PC-9 (cell line): ENCODE results near the gene CLUH. TPM values are rescaled to one million over a fixed set of nuclear protein-coding genes. Genes with fewer than 3 reads are reported as not detected.
"Not testable (repeated sequence)": the region's sequence is repeated elsewhere in the genome, so short reads cannot be mapped to it uniquely, and the experiment has no call there.

Source experiments
- BruUV-seq: library from RNA; stranded (reverse); fragments of 400-500 nt; replicated peaks from 2 replicates; lab custom pipeline; 2021; lab: Mats Ljungman, UMichigan
- CTCF ChIA-PET: fragments of 300-600 bp; sonication (Branson Sonifier 250); formaldehyde crosslinking; loops from one replicate; lab custom pipeline; 2022; ENCODE audit warnings: antibody characterized with exemption; lab: Charles Lee
- POLR2A ChIA-PET: fragments of 300-600 bp; sonication (Branson Sonifier 250); formaldehyde crosslinking; loops from one replicate; lab custom pipeline; 2022; ENCODE audit warnings: antibody characterized with exemption; ENCODE audit not compliant: unreplicated experiment; lab: Charles Lee
- DNase-seq, 2 experiments: peaks; one replicate each; pipeline versions ENCODE4 v3.0.0 to v3.0.0-alpha.2; 2015 to 2022; ENCODE audit warnings: mixed read lengths in 1 of 2
- H2AFZ ChIP-seq: fragments of 200-600 bp; sonication (generic); 2 replicates; pipeline ENCODE4 v1.8.1; 2017; ENCODE audit warnings: antibody characterized with exemption
- H3F3A ChIP-seq: fragments of 200-600 bp; sonication (generic); 2 replicates; pipeline ENCODE4 v1.8.1; 2017; ENCODE audit warnings: antibody characterized with exemption, mild to moderate bottlenecking, low read depth; ENCODE audit not compliant: insufficient read depth
- H3K27ac ChIP-seq: fragments of 200-600 bp; sonication (generic); 2 replicates; pipeline ENCODE4 v1.6.1; 2016; ENCODE audit warnings: mixed run types
- H3K27me3 ChIP-seq: fragments of 200-600 bp; sonication (generic); 2 replicates; pipeline ENCODE4 v1.6.1; 2016; ENCODE audit warnings: low read depth, mixed run types; ENCODE audit not compliant: insufficient read depth
- H3K36me3 ChIP-seq: fragments of 200-600 bp; sonication (generic); 2 replicates; pipeline ENCODE4 v1.6.1; 2016; ENCODE audit warnings: low read depth, mixed run types
- H3K4me1 ChIP-seq: fragments of 200-600 bp; sonication (generic); replicated peaks from 2 replicates; pipeline ENCODE4 v1.6.1; 2016; ENCODE audit warnings: mixed run types; ENCODE audit not compliant: insufficient read depth
- H3K4me2 ChIP-seq: fragments of 200-600 bp; sonication (generic); 2 replicates; pipeline ENCODE4 v1.6.1; 2017; ENCODE audit warnings: mixed run types
- H3K4me3 ChIP-seq: fragments of 200-600 bp; sonication (generic); 2 replicates; pipeline ENCODE4 v1.6.1; 2016; ENCODE audit warnings: mixed run types
- H3K79me2 ChIP-seq: fragments of 200-600 bp; sonication (generic); 2 replicates; pipeline ENCODE4 v1.6.1; 2017; ENCODE audit warnings: low read depth, mixed run types
- H3K9me2 ChIP-seq: fragments of 200-600 bp; sonication (generic); 2 replicates; pipeline ENCODE4 v1.8.1; 2017; ENCODE audit warnings: mild to moderate bottlenecking; ENCODE audit not compliant: insufficient read depth
- H3K9me3 ChIP-seq: fragments of 200-600 bp; sonication (generic); 2 replicates; pipeline ENCODE4 v1.8.1; 2016; ENCODE audit warnings: low read depth; ENCODE audit not compliant: insufficient read depth
- H4K20me1 ChIP-seq: fragments of 200-600 bp; sonication (generic); 2 replicates; pipeline ENCODE4 v1.8.1; 2017; ENCODE audit not compliant: insufficient read depth
- EZH2 ChIP-seq: fragments of 200-600 bp; sonication (generic); IDR thresholded peaks from 2 replicates; pipeline ENCODE4 v1.8.0; 2017; ENCODE audit warnings: antibody characterized with exemption, low read depth
- intact Hi-C: fragments of 100-400 bp; cut with micrococcal nuclease; formaldehyde crosslinking; loops from one replicate; pipeline ENCODE4 v1.10.0; 2022; ENCODE audit not compliant: unreplicated experiment
- total RNA-seq: library from RNA; stranded (reverse); gene quantifications from 2 replicates; pipeline ENCODE4 v1.2.3, GENCODE V29; 2021
- TF ChIP-seq, protein P1 (sequence below): fragments of 200-600 bp; sonication (generic); conservative IDR thresholded peaks from 2 replicates; pipeline ENCODE4 v1.6.1; 2017; ENCODE audit warnings: mixed run types, antibody characterized with exemption, mild to moderate bottlenecking, moderate library complexity

CLUH gene
- total RNA-seq, 1 experiment from 2014 or later: 142 TPM

DNA sequence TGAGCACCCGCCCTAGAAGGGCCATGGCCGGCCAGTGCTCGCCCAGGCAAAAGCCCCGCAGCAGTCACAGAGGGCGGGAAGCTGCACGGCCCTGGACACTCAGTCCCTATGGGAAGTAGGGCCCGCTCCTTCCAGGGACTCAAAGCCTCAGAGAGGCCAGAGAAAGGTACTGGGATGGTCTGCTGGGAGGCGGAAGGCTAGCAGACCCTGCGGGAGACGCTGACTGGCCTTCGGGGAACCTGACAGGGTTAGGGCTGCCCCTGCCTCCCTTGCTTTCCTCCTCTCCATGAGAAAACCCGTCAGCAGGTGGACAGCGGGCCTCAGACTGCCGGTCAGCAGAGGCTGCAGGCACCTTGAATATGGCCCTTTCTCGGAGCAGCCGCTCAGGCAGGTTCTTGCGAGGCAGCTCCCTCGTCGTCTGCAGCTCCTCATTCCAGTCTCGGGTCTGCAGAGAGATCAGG lies 11.5 kb downstream of the CLUH start:
- peaks cover 19% of the 10 kb centered on the region for H3K36me3 ChIP-seq
- no TSS peak for BruUV-seq

DNA sequence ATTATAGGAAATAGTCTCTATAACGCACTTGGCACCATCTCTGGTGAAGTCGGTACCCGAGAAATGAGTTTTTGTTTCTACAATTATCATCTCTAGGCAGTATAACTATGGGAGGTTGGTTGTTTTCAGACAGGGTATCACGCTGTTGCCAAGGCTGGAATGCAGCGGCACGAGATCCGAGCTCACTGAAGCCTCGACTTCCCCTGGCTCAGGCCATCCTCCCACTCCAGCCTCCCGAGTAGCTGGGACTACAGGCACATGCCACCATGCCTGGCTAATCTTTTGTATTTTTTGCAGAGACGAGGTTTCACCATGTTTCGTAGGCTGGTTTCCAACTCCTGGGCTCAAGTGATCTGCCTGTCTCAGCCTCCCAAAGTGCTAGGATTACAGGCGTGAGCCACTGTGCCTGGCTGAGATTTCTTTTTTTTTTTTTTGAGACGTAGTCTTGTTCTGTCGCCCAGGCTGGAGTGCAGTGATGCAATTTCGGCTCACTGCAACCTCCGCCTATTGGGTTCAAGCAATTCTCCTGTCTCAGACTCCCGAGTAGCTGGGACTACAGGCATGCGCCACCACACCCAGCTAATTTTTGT lies 12.3 kb downstream of the CLUH start:
- H3F3A ChIP-seq, H2AFZ ChIP-seq, H3K9me3 ChIP-seq, CTCF ChIA-PET, H3K4me2 ChIP-seq, H3K4me3 ChIP-seq, H3K27ac ChIP-seq, H3K4me1 ChIP-seq, POLR2A ChIA-PET, DNase-seq, H3K27me3 ChIP-seq, H3K79me2 ChIP-seq, intact Hi-C loops, H3K9me2 ChIP-seq: not testable (repeated sequence)
- BruUV-seq: TSS peak; percentile 11
- peaks cover 19% of the 10 kb centered on the region for H3K36me3 ChIP-seq
- H4K20me1 ChIP-seq: peaks cover 44% of the 10 kb centered on the region

More for the DNA sequence above, 11.5 kb downstream of the CLUH start:
- no peak overlapping the region for H3K4me3 ChIP-seq
- ChIA-PET POLR2A (no interaction called here), CTCF (no interaction called here)
- no peak for DNase-seq
- no peaks in the 10 kb centered on the region for H3K9me3 ChIP-seq
- H3K79me2 ChIP-seq: peaks cover 16% of the 10 kb centered on the region
- H3K27me3 ChIP-seq: no peaks in the 10 kb centered on the region
- H2AFZ ChIP-seq: no peak overlapping the region
- peaks cover 8% of the 10 kb centered on the region; the same call in 1 of the 2 replicates for H3F3A ChIP-seq
- intact Hi-C loops: no loop called here
- H4K20me1 ChIP-seq: peaks cover 49% of the 10 kb centered on the region
- no peak overlapping the region for H3K4me2 ChIP-seq
- H3K4me1 ChIP-seq: no peaks in the 10 kb centered on the region
- no peak for TF ChIP-seq EZH2
- TF ChIP-seq, protein P1, sequence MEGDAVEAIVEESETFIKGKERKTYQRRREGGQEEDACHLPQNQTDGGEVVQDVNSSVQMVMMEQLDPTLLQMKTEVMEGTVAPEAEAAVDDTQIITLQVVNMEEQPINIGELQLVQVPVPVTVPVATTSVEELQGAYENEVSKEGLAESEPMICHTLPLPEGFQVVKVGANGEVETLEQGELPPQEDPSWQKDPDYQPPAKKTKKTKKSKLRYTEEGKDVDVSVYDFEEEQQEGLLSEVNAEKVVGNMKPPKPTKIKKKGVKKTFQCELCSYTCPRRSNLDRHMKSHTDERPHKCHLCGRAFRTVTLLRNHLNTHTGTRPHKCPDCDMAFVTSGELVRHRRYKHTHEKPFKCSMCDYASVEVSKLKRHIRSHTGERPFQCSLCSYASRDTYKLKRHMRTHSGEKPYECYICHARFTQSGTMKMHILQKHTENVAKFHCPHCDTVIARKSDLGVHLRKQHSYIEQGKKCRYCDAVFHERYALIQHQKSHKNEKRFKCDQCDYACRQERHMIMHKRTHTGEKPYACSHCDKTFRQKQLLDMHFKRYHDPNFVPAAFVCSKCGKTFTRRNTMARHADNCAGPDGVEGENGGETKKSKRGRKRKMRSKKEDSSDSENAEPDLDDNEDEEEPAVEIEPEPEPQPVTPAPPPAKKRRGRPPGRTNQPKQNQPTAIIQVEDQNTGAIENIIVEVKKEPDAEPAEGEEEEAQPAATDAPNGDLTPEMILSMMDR: no peak
- H3K27ac ChIP-seq: no peak overlapping the region
- H3K9me2 ChIP-seq: no peaks in the 10 kb centered on the region

DNA sequence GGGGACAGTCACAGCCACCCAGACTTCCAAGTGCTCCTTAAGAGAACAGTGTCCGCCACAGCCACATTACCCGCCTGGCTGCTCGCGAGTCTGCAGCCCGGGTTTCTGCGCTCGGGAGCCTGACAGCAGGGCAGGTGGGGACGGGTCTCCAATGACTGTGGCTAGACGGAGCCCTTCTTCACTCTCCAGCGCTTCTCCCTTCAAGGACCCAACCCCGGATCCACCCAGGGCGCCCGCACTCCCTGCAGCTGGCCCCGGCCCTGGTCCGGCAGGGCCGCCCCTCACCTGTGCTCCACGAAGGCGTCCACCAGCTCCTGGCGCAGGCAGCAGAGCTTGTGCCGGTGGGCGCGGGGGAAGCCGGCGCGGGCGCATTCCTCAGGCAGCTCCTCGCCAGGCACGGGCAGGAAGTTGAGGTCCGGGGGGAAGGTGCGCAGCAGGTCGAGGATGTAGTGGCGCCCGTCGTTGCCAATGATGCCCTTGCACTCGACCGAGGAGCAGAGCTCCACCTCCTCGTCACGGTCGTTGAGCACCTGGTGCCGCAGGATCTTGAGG lies 13.9 kb downstream of the CLUH start:
- no TSS peak for BruUV-seq
- no peaks in the 10 kb centered on the region for H3K79me2 ChIP-seq
- H3K9me2 ChIP-seq: no peaks in the 10 kb centered on the region
- no peak overlapping the region for H3K27ac ChIP-seq
- peaks cover 14% of the 10 kb centered on the region for H3K36me3 ChIP-seq
- no peak for DNase-seq
- no peaks in the 10 kb centered on the region for H3K9me3 ChIP-seq
- H3F3A ChIP-seq: peaks cover 8% of the 10 kb centered on the region; the same call in 1 of the 2 replicates
- H3K4me1 ChIP-seq: no peaks in the 10 kb centered on the region
- no peak overlapping the region for H3K4me2 ChIP-seq
- no peak overlapping the region for H3K4me3 ChIP-seq
- POLR2A ChIA-PET: no interaction called here
- H4K20me1 ChIP-seq: peaks cover 33% of the 10 kb centered on the region
- no peak for TF ChIP-seq EZH2
- TF ChIP-seq, protein P1: no peak
- H3K27me3 ChIP-seq: no peaks in the 10 kb centered on the region
- H2AFZ ChIP-seq: no peak overlapping the region
- CTCF ChIA-PET: no interaction called here
- intact Hi-C loops: no loop called here
